GM12872 (cell line): Measurements from ENCODE around the gene KRTAP1-1.

ENCODE experiments used
- CTCF ChIP-seq: IDR thresholded peaks from 3 replicates; pipeline ENCODE4 v1.5.1; 2011; ENCODE audit warnings: low read depth, mild to moderate bottlenecking, low read length, moderate library complexity; ENCODE audit not compliant: insufficient read depth

Gene KRTAP1-1

GRCh38 chr17:41024697-41025096 lies 16.6 kb downstream of the KRTAP1-1 start:
- no peak for TF ChIP-seq CTCF

GRCh38 chr17:41020336-41020735 lies 20.9 kb downstream of the KRTAP1-1 start:
- no peak for TF ChIP-seq CTCF

- no peak for TF ChIP-seq CTCF
Observed at GRCh38 chr17:41019415-41019814, 21.8 kb downstream of the KRTAP1-1 start.

GRCh38 chr17:41018541-41018940 lies 22.7 kb downstream of the KRTAP1-1 start:
- TF ChIP-seq CTCF: no peak

- no peak for TF ChIP-seq CTCF
Observed at GRCh38 chr17:41016578-41017215, 24.6 kb downstream of the KRTAP1-1 start.

- no peak for TF ChIP-seq CTCF
Observed at GRCh38 chr17:41015454-41015853, 25.8 kb downstream of the KRTAP1-1 start.

- no peak for TF ChIP-seq CTCF
Observed at GRCh38 chr17:41013606-41014005, 27.6 kb downstream of the KRTAP1-1 start.
